DMS153 treated with DMSO at 0.1 percent for 48 hours (cell line): ENCODE data around the gene SPRY1.

Experiments used
- DNase-seq: peaks from one replicate; lab custom pipeline; 2025; ENCODE audit not compliant: unreplicated experiment; lab: John Stamatoyannopoulos, UW

SPRY1 gene

GRCh38 chr4:123408471-123409084 lies 12.0 kb downstream of the SPRY1 start:
- no peak for DNase-seq

GRCh38 chr4:123409334-123409733 lies 12.7 kb downstream of the SPRY1 start:
- no peak for DNase-seq

GRCh38 chr4:123411514-123411913 lies 14.9 kb downstream of the SPRY1 start:
- no peak for DNase-seq

- DNase-seq, result no peak
These were observed 15.5 kb downstream of the SPRY1 start for GRCh38 chr4:123412091-123412505.

GRCh38 chr4:123412700-123413512 lies 16.3 kb downstream of the SPRY1 start:
- no peak for DNase-seq

- no peak for DNase-seq
These were observed 19.0 kb downstream of the SPRY1 start for GRCh38 chr4:123415576-123415975.

GRCh38 chr4:123415977-123416376 lies 19.4 kb downstream of the SPRY1 start:
- no peak for DNase-seq

GRCh38 chr4:123417813-123418212 lies 21.2 kb downstream of the SPRY1 start:
- no peak for DNase-seq

GRCh38 chr4:123418351-123418931 lies 21.8 kb downstream of the SPRY1 start:
- peak; percentile 79 for DNase-seq

- DNase-seq, result no peak
These were observed 23.5 kb downstream of the SPRY1 start for GRCh38 chr4:123419885-123420755.

GRCh38 chr4:123421227-123421936 lies 24.8 kb downstream of the SPRY1 start:
- no peak for DNase-seq

- DNase-seq, result no peak
These were observed 25.6 kb downstream of the SPRY1 start for GRCh38 chr4:123421937-123422781.

- DNase-seq, result no peak
These were observed 27.2 kb downstream of the SPRY1 start for GRCh38 chr4:123423819-123424218.

GRCh38 chr4:123427951-123428350 lies 31.4 kb downstream of the SPRY1 start:
- no peak for DNase-seq

GRCh38 chr4:123430031-123430430 lies 33.4 kb downstream of the SPRY1 start:
- no peak for DNase-seq

- DNase-seq, result no peak
These were observed 33.9 kb downstream of the SPRY1 start for GRCh38 chr4:123430501-123430900.

- DNase-seq, result no peak
These were observed 37.0 kb downstream of the SPRY1 start for GRCh38 chr4:123433573-123433972.

- no peak for DNase-seq
These were observed 37.4 kb downstream of the SPRY1 start for GRCh38 chr4:123433976-123434375.

GRCh38 chr4:123435246-123436113 lies 38.9 kb downstream of the SPRY1 start:
- DNase-seq, result no peak
